Measurements from ENCODE around the gene DOCK2. TPM values are rescaled to one million over a fixed set of nuclear protein-coding genes. Genes with fewer than 3 reads are reported as not detected.
"Not testable (repeated sequence)": the region's sequence is repeated elsewhere in the genome, so short reads cannot be mapped to it uniquely, and the experiment has no call there.

Gene DOCK2
- total and polyA plus RNA-seq, 2 donors (not counting 1 experiment from before 2014, with no cell fraction given): 112 to 330 TPM

DNA sequence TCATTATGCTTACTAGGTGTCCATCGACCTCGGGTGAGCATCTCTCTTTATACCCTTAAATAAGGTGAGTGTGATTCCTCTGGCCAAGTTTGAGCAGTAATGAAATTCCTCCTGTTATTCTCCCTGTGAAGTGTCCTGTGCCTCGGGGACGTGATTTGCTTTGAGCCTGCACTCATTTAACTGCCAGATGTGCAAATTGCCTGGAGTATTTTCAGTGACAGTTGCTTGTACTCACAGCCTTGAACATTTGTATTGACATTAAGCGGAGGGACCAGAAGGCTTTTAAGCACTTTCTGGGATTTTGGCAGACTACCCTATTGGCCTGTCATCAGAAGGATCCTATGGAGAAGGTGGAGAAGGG, 126.9 kb downstream of the DOCK2 start:
- Histone ChIP-seq H3K27ac (ENCODE audit: low read length in 2 of 2) (no peak overlapping the region), H3K27me3 (replicated peaks in 1 of 4; ENCODE audit: control extremely low read depth in 1 of 4, control insufficient read depth in 3 of 4, insufficient read depth in 4 of 4, low read length in 3 of 4) (no peaks in the 10 kb centered on the region), H3K4me1 (ENCODE audit: control insufficient read depth in 2 of 2, insufficient read depth in 2 of 2, low read length in 2 of 2) (peaks cover 0 to 5% of the 10 kb centered on the region in 2 donors), H3K4me2 (replicated peaks; ENCODE audit: low read depth, low read length, poor library complexity, severe bottlenecking) (no peak overlapping the region), H2AFZ (ENCODE audit: insufficient read depth, low read depth, low read length, poor library complexity, severe bottlenecking) (no peak overlapping the region), H3K9ac (ENCODE audit: low read length) (no peak overlapping the region), H3K79me2 (ENCODE audit: control insufficient read depth, insufficient read depth, low read length) (peaks cover 4% of the 10 kb centered on the region), H3K36me3 (replicated peaks in 1 of 2; ENCODE audit: control extremely low read depth in 1 of 2, control insufficient read depth in 1 of 2, extremely low read depth in 1 of 2, insufficient read depth in 2 of 2, low read length in 1 of 2) (peaks cover 10 to 76% of the 10 kb centered on the region in 2 experiments), H3K9me3 (ENCODE audit: control extremely low read depth in 1 of 3, control insufficient read depth in 2 of 3, insufficient read depth in 1 of 3, low read length in 2 of 3) (no peaks in the 10 kb centered on the region), H4K20me1 (ENCODE audit: control insufficient read depth, insufficient read depth, low read length, poor library complexity, severe bottlenecking) (peaks cover 8% of the 10 kb centered on the region), H3K4me3 (ENCODE audit: control extremely low read depth in 1 of 5, extremely low read depth in 1 of 5, insufficient read depth in 1 of 5, low read depth in 2 of 5, low read length in 4 of 5) (no peak overlapping the region)
- 89% methylated on average over 3 of the region's 5 CpGs for WGBS (ENCODE audit: insufficient coverage)
- POLR2A ChIA-PET: no interaction called here
- no peak for ATAC-seq (ENCODE audit: low read depth)
- Mint-ChIP-seq H3K9me3 (ENCODE audit: insufficient read depth) (no peaks in the 10 kb centered on the region), H3K27ac (no peak overlapping the region), H3K4me3 (no peak overlapping the region), H3K27me3 (no peaks in the 10 kb centered on the region), H3K4me1 (peaks cover 21% of the 10 kb centered on the region)
- DNase-seq: no peak
- CTCF ChIA-PET: no interaction called here
- no peak for TF ChIP-seq EZH2 (IDR thresholded peaks at IDR 0.05; ENCODE audit: borderline replicate concordance, insufficient read depth, low read depth, low read length, poor library complexity, severe bottlenecking)
- TF ChIP-seq, protein P1, sequence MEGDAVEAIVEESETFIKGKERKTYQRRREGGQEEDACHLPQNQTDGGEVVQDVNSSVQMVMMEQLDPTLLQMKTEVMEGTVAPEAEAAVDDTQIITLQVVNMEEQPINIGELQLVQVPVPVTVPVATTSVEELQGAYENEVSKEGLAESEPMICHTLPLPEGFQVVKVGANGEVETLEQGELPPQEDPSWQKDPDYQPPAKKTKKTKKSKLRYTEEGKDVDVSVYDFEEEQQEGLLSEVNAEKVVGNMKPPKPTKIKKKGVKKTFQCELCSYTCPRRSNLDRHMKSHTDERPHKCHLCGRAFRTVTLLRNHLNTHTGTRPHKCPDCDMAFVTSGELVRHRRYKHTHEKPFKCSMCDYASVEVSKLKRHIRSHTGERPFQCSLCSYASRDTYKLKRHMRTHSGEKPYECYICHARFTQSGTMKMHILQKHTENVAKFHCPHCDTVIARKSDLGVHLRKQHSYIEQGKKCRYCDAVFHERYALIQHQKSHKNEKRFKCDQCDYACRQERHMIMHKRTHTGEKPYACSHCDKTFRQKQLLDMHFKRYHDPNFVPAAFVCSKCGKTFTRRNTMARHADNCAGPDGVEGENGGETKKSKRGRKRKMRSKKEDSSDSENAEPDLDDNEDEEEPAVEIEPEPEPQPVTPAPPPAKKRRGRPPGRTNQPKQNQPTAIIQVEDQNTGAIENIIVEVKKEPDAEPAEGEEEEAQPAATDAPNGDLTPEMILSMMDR (IDR thresholded peaks at IDR 0.05): no peak
- intact Hi-C loops (cut with micrococcal nuclease): no loop called here

DNA sequence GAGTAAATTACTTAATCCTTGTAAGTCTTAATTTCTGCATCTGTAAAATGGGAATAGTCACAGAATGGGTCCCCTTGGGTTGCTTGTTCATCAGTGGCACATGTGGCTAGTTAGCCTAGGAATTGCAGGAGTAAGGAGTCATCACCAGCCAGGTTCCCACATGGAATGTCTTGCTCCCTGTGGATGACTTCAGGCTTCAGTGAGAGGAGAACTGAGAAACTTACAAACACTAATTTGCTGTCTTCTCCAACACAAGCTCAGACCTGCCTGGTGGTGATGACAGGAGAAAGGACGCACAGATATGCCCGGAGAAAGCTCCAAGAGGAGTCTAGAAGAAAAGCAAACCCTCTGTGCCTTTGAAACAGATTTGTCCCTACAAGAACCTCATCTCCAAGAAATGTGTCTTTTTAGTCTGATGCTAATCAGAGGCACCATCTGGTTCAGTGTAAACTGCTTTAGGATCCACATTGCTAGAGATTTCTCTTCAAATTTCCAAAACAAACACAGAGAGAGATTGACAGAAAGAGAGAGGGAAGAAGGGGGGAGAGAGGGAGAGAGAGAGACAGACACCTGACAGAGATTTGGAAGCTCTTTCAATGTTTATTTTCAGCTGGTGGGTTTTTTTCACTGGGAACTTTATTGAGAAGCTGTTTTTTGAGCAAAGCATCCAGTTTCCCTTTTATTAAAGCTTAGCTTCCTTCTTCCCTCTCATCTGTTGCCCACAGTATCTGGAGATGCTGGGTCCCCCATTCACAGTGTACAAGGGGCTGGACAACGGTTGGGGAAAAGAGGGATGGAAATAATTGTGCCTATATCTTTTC, 128.3 kb downstream of the DOCK2 start:
- Mint-ChIP-seq H3K27me3 (no peaks in the 10 kb centered on the region), H3K4me3 (no peak overlapping the region), H3K27ac (peak overlapping the region; percentile 5), H3K4me1 (peaks cover 24% of the 10 kb centered on the region), H3K9me3 (ENCODE audit: insufficient read depth) (no peaks in the 10 kb centered on the region)
- Histone ChIP-seq H4K20me1 (ENCODE audit: control insufficient read depth, insufficient read depth, low read length, poor library complexity, severe bottlenecking) (peaks cover 8% of the 10 kb centered on the region), H3K4me1 (ENCODE audit: control insufficient read depth in 2 of 2, insufficient read depth in 2 of 2, low read length in 2 of 2) (peaks cover 0 to 5% of the 10 kb centered on the region in 2 donors), H3K36me3 (replicated peaks in 1 of 2; ENCODE audit: control extremely low read depth in 1 of 2, control insufficient read depth in 1 of 2, extremely low read depth in 1 of 2, insufficient read depth in 2 of 2, low read length in 1 of 2) (peaks cover 12 to 62% of the 10 kb centered on the region in 2 experiments), H3K27me3 (replicated peaks in 1 of 4; ENCODE audit: control extremely low read depth in 1 of 4, control insufficient read depth in 3 of 4, insufficient read depth in 4 of 4, low read length in 3 of 4) (no peaks in the 10 kb centered on the region), H3K4me3 (ENCODE audit: control extremely low read depth in 1 of 5, extremely low read depth in 1 of 5, insufficient read depth in 1 of 5, low read depth in 2 of 5, low read length in 4 of 5) (no peak overlapping the region), H3K9ac (ENCODE audit: low read length) (no peak overlapping the region), H3K4me2 (replicated peaks; ENCODE audit: low read depth, low read length, poor library complexity, severe bottlenecking) (no peak overlapping the region), H3K79me2 (ENCODE audit: control insufficient read depth, insufficient read depth, low read length) (peaks cover 8% of the 10 kb centered on the region), H3K27ac (ENCODE audit: low read length in 2 of 2) (no peak overlapping the region), H2AFZ (ENCODE audit: insufficient read depth, low read depth, low read length, poor library complexity, severe bottlenecking) (no peak overlapping the region), H3K9me3 (ENCODE audit: control extremely low read depth in 1 of 3, control insufficient read depth in 2 of 3, insufficient read depth in 1 of 3, low read length in 2 of 3) (no peaks in the 10 kb centered on the region)
- DNase-seq: no peak
- no peak for ATAC-seq (ENCODE audit: low read depth)
- intact Hi-C loops (cut with micrococcal nuclease): no loop called here
- ChIA-PET POLR2A (no interaction called here), CTCF (interaction anchor here (0.6 kb wide), 1 partner anchor 109 kb away, joined by 3 read pairs; no protein-coding TSS in a partner anchor)
- TF ChIP-seq EZH2 (IDR thresholded peaks at IDR 0.05; ENCODE audit: borderline replicate concordance, insufficient read depth, low read depth, low read length, poor library complexity, severe bottlenecking): no peak
- TF ChIP-seq, protein P1 (IDR thresholded peaks at IDR 0.05): no peak
- WGBS (ENCODE audit: insufficient coverage): no CpG with 5 or more reads among the region's 3 CpGs

DNA sequence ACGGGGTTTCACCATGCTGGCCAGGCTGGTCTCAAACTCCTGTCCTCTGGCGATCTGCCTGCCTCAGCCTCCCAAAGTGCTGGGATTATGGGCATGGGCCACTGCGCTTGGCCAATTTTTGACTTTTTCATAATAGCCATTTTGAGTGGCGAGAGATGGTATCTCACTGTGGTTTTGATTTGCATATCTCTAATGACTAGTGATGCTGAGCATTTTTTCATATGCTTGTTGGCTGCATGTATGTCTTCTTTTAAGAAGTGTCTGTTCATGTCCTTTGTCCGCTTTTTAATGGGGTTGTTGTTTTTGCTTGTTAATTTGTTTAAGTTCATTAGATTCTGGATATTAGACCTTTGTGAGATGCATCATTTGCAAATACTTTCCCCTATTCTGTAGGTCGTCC, 129.9 kb downstream of the DOCK2 start:
- H3K27ac ChIP-seq (ENCODE audit: low read length in 2 of 2); H3K27me3 ChIP-seq (replicated peaks in 1 of 4; ENCODE audit: control extremely low read depth in 1 of 4, control insufficient read depth in 3 of 4, insufficient read depth in 4 of 4, low read length in 3 of 4); intact Hi-C loops (cut with micrococcal nuclease); H3K9ac ChIP-seq (ENCODE audit: low read length); H3K4me3 ChIP-seq (ENCODE audit: control extremely low read depth in 1 of 5, extremely low read depth in 1 of 5, insufficient read depth in 1 of 5, low read depth in 2 of 5, low read length in 4 of 5); CTCF ChIA-PET; H3K9me3 ChIP-seq (ENCODE audit: control extremely low read depth in 1 of 3, control insufficient read depth in 2 of 3, insufficient read depth in 1 of 3, low read length in 2 of 3); H4K20me1 ChIP-seq (ENCODE audit: control insufficient read depth, insufficient read depth, low read length, poor library complexity, severe bottlenecking); H3K4me1 ChIP-seq (ENCODE audit: control insufficient read depth in 2 of 2, insufficient read depth in 2 of 2, low read length in 2 of 2); POLR2A ChIA-PET; H3K9me3 Mint-ChIP-seq (ENCODE audit: insufficient read depth); DNase-seq; H2AFZ ChIP-seq (ENCODE audit: insufficient read depth, low read depth, low read length, poor library complexity, severe bottlenecking); H3K27me3 Mint-ChIP-seq; H3K79me2 ChIP-seq (ENCODE audit: control insufficient read depth, insufficient read depth, low read length); H3K4me2 ChIP-seq (replicated peaks; ENCODE audit: low read depth, low read length, poor library complexity, severe bottlenecking): not testable (repeated sequence)
- WGBS (ENCODE audit: insufficient coverage): 79% methylated on average over 5 of the region's 6 CpGs
- ATAC-seq (ENCODE audit: low read depth): peak; percentile 21
- Mint-ChIP-seq H3K4me3 (peak overlapping the region; percentile 23), H3K4me1 (peaks cover 24% of the 10 kb centered on the region), H3K27ac (peak overlapping the region; percentile 46)
- peaks cover 13 to 51% of the 10 kb centered on the region in 2 experiments for H3K36me3 ChIP-seq (replicated peaks in 1 of 2; ENCODE audit: control extremely low read depth in 1 of 2, control insufficient read depth in 1 of 2, extremely low read depth in 1 of 2, insufficient read depth in 2 of 2, low read length in 1 of 2)
